HepG2 (cell line): ENCODE results near the gene CCDC197. TPM values are rescaled to one million over a fixed set of nuclear protein-coding genes. Genes with fewer than 3 reads are reported as not detected.

Source experiments
- BRF2 ChIP-seq: sonication (generic); formaldehyde crosslinking; IDR thresholded peaks from 2 replicates; pipeline ENCODE4 v1.8.1; 2022; ENCODE audit warnings: mild to moderate bottlenecking, missing genetic modification reagents
- CHCHD3 ChIP-seq: sonication (generic); formaldehyde crosslinking; IDR thresholded peaks from 2 replicates; pipeline ENCODE4 v1.8.0; 2022; ENCODE audit warnings: mild to moderate bottlenecking, missing genetic modification reagents, moderate library complexity
- GABPB1 ChIP-seq: IDR thresholded peaks from 2 replicates; pipeline ENCODE4 v1.6.1; 2016; ENCODE audit warnings: mild to moderate bottlenecking, missing genetic modification reagents, moderate library complexity, missing compliant biosample characterization
- GPN1 ChIP-seq: sonication (generic); formaldehyde crosslinking; IDR thresholded peaks from 2 replicates; pipeline ENCODE4 v1.5.1; 2020; ENCODE audit warnings: missing genetic modification reagents, borderline replicate concordance
- IRF2 ChIP-seq: IDR thresholded peaks from 2 replicates; pipeline ENCODE4 v1.6.1; 2018; ENCODE audit warnings: missing genetic modification reagents, missing compliant biosample characterization
- KDM2A ChIP-seq: sonication (generic); formaldehyde crosslinking; IDR thresholded peaks from 2 replicates; pipeline ENCODE4 v1.4.0; 2020; ENCODE audit warnings: low read depth, missing genetic modification reagents, borderline replicate concordance
- MIXL1 ChIP-seq: IDR thresholded peaks from 2 replicates; pipeline ENCODE4 v1.6.1; 2016
- TARDBP ChIP-seq: sonication (generic); formaldehyde crosslinking; IDR thresholded peaks from 2 replicates; pipeline ENCODE4 v1.8.0; 2022; ENCODE audit warnings: mild to moderate bottlenecking, missing genetic modification reagents
- ZKSCAN8 ChIP-seq: IDR thresholded peaks from 2 replicates; pipeline ENCODE4 v1.6.1; 2016; ENCODE audit warnings: borderline replicate concordance, missing genetic modification reagents, missing compliant biosample characterization
- ZNF143 ChIP-seq: sonication (generic); formaldehyde crosslinking; IDR thresholded peaks from 2 replicates; pipeline ENCODE4 v1.4.0; 2020; ENCODE audit warnings: missing genetic modification reagents
- ZNF235 ChIP-seq: sonication (generic); formaldehyde crosslinking; IDR thresholded peaks from 2 replicates; pipeline ENCODE4 v1.8.1; 2023; ENCODE audit warnings: mild to moderate bottlenecking, missing genetic modification reagents, borderline replicate concordance
- ZNF580 ChIP-seq: IDR thresholded peaks from 2 replicates; pipeline ENCODE4 v1.6.1; 2016; ENCODE audit warnings: low read depth, borderline replicate concordance
- ZNF616 ChIP-seq: sonication (generic); formaldehyde crosslinking; IDR thresholded peaks from 2 replicates; pipeline ENCODE4 v1.5.0; 2020; ENCODE audit warnings: low read depth, mild to moderate bottlenecking, missing genetic modification reagents
- ZZZ3 ChIP-seq: sonication (generic); formaldehyde crosslinking; IDR thresholded peaks from 2 replicates; pipeline ENCODE4 v1.4.0; 2020; ENCODE audit warnings: missing genetic modification reagents, mild to moderate bottlenecking, borderline replicate concordance
- polyA plus RNA-seq, 8 experiments: library from polyadenylated mRNA; depleted of rRNA in 3 of 8; stranded (reverse) in 7 of 8; unstranded in 1 of 8; fragments of >200 nt; fragmentation: Illumina TruSeq in 4 of 8; extraction: Trizol in 4 of 8; gene quantifications; 2 replicates each; pipeline versions ENCODE4 v1.2.1 to v1.2.3, GENCODE V29; 2011 to 2016; ENCODE audit warnings: low read depth in 4 of 8, missing spikeins in 1 of 8, mixed read lengths in 1 of 8; ENCODE audit not compliant: insufficient read depth in 1 of 8
- total RNA-seq, 5 experiments: library from RNA; depleted of rRNA; stranded (reverse); fragments of >200 nt; fragmentation: Illumina TruSeq; extraction: Trizol; gene quantifications; 2 replicates each; pipeline ENCODE4 v1.2.3, GENCODE V29; 2016; ENCODE audit warnings: low read depth in 1 of 5
- TF ChIP-seq, protein P1 (sequence below): IDR thresholded peaks from 2 replicates; pipeline ENCODE4 v1.6.1; 2016; ENCODE audit warnings: missing compliant biosample characterization, missing genetic modification reagents, borderline replicate concordance
- TF ChIP-seq, protein P2 (sequence below): IDR thresholded peaks from 2 replicates; pipeline ENCODE4 v1.6.1; 2012; ENCODE audit warnings: low read length, improper control_type of control experiment
- TF ChIP-seq, protein P3 (sequence below): sonication (generic); formaldehyde crosslinking; conservative IDR thresholded peaks from 2 replicates; pipeline ENCODE4 v1.4.0; 2020; ENCODE audit warnings: mild to moderate bottlenecking, missing genetic modification reagents, moderate library complexity

Gene CCDC197
- total and polyA plus RNA-seq, 2 of the 13 experiments (the other 11 are each of a cell fraction or from before 2014, with no cell fraction given) = 0.11 to 0.13 TPM

DNA sequence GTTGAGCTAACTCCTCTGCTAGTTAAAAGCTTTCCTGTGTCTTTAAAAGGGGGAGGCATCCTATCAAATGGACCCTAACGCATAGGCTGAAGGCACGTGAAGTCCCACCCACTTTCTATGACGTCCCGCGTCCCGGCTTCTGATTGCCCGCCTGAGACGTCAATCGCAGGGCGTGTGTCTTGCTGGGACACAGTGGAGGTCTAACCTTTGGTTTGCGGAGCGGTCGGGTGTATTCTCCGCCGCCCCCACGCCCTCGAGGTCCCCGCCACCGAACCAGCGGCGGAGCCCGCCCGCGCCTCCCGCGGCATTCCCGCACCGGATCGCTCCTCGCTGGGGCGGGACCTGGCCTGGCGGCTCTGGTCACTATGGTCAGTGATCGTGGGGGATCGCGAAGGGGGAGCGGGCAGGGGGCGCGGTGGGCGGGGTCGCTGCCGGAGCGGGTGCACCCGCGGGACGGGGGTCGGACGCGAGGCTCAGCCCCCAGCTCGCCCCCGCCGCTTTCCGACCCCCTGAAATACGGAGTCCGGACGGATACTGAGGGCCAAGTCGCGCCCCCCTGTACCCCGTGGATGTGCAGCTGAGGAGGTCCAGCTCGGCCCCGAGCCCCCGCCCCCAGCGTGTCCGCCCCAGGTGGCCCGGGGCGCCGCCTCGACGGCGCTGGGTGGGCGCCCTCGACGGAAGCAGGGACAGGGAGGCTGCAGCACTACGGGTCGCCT lies 29.2 kb downstream of the CCDC197 start, which contains the start of gene OTUB2 (continued):
- TF ChIP-seq, protein P1, sequence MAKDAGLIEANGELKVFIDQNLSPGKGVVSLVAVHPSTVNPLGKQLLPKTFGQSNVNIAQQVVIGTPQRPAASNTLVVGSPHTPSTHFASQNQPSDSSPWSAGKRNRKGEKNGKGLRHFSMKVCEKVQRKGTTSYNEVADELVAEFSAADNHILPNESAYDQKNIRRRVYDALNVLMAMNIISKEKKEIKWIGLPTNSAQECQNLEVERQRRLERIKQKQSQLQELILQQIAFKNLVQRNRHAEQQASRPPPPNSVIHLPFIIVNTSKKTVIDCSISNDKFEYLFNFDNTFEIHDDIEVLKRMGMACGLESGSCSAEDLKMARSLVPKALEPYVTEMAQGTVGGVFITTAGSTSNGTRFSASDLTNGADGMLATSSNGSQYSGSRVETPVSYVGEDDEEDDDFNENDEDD = peak; percentile 55; the same call in 1 of the 2 replicates
- TF ChIP-seq KDM2A (CRISPR knock-in tag) (peak; percentile 89), ZNF616 (CRISPR knock-in tag) (no peak), ZNF580 (peak; percentile 44; the same call in 1 of the 2 replicates), MIXL1 (peak; percentile 60; the same call in 1 of the 2 replicates), ZKSCAN8 (CRISPR knock-in tag) (0 out of 2 replicates have a peak, but pooled peaks have one; percentile 14), GPN1 (CRISPR knock-in tag) (no peak), TARDBP (CRISPR knock-in tag) (0 out of 2 replicates have a peak, but pooled peaks have one; percentile 36), IRF2 (CRISPR knock-in tag) (peak; percentile 50; the same call in 1 of the 2 replicates), CHCHD3 (CRISPR knock-in tag) (0 out of 2 replicates have a peak, but pooled peaks have one; percentile 25), BRF2 (no peak), ZNF235 (CRISPR knock-in tag) (peak; percentile 55; the same call in 1 of the 2 replicates), GABPB1 (CRISPR knock-in tag) (peak; percentile 66), ZZZ3 (0 out of 2 replicates have a peak, but pooled peaks have one; percentile 33), ZNF143 (no peak)
- TF ChIP-seq, protein P2, sequence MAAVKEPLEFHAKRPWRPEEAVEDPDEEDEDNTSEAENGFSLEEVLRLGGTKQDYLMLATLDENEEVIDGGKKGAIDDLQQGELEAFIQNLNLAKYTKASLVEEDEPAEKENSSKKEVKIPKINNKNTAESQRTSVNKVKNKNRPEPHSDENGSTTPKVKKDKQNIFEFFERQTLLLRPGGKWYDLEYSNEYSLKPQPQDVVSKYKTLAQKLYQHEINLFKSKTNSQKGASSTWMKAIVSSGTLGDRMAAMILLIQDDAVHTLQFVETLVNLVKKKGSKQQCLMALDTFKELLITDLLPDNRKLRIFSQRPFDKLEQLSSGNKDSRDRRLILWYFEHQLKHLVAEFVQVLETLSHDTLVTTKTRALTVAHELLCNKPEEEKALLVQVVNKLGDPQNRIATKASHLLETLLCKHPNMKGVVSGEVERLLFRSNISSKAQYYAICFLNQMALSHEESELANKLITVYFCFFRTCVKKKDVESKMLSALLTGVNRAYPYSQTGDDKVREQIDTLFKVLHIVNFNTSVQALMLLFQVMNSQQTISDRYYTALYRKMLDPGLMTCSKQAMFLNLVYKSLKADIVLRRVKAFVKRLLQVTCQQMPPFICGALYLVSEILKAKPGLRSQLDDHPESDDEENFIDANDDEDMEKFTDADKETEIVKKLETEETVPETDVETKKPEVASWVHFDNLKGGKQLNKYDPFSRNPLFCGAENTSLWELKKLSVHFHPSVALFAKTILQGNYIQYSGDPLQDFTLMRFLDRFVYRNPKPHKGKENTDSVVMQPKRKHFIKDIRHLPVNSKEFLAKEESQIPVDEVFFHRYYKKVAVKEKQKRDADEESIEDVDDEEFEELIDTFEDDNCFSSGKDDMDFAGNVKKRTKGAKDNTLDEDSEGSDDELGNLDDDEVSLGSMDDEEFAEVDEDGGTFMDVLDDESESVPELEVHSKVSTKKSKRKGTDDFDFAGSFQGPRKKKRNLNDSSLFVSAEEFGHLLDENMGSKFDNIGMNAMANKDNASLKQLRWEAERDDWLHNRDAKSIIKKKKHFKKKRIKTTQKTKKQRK = no peak
- TF ChIP-seq, protein P3, sequence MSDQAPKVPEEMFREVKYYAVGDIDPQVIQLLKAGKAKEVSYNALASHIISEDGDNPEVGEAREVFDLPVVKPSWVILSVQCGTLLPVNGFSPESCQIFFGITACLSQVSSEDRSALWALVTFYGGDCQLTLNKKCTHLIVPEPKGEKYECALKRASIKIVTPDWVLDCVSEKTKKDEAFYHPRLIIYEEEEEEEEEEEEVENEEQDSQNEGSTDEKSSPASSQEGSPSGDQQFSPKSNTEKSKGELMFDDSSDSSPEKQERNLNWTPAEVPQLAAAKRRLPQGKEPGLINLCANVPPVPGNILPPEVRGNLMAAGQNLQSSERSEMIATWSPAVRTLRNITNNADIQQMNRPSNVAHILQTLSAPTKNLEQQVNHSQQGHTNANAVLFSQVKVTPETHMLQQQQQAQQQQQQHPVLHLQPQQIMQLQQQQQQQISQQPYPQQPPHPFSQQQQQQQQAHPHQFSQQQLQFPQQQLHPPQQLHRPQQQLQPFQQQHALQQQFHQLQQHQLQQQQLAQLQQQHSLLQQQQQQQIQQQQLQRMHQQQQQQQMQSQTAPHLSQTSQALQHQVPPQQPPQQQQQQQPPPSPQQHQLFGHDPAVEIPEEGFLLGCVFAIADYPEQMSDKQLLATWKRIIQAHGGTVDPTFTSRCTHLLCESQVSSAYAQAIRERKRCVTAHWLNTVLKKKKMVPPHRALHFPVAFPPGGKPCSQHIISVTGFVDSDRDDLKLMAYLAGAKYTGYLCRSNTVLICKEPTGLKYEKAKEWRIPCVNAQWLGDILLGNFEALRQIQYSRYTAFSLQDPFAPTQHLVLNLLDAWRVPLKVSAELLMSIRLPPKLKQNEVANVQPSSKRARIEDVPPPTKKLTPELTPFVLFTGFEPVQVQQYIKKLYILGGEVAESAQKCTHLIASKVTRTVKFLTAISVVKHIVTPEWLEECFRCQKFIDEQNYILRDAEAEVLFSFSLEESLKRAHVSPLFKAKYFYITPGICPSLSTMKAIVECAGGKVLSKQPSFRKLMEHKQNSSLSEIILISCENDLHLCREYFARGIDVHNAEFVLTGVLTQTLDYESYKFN (CRISPR knock-in tag) = peak; percentile 20; the same call in 1 of the 2 replicates
